Measurements from ENCODE around the gene KCNE1. TPM values are rescaled to one million over a fixed set of nuclear protein-coding genes. Genes with fewer than 3 reads are reported as not detected.

Gene KCNE1
- total RNA-seq, 3 donors from 2014 or later (not counting 1 experiment from before 2014, with no cell fraction given) = 0.52 to 3.3 (median 1.6) TPM

GRCh38 chr21:34550182-34550799 lies 38.3 kb upstream of the KCNE1 start:
- Histone ChIP-seq H3K36me3 (ENCODE audit: control insufficient read depth, insufficient read depth, low read length) (no peaks in the 10 kb centered on the region), H3K4me1 (ENCODE audit: control insufficient read depth, insufficient read depth, low read length) (peaks cover 4% of the 10 kb centered on the region), H3K27me3 (ENCODE audit: control insufficient read depth, insufficient read depth, low read length) (no peaks in the 10 kb centered on the region), H3K4me3 (ENCODE audit: low read length) (no peak overlapping the region), H3K9me3 (ENCODE audit: control insufficient read depth, insufficient read depth, low read length) (no peaks in the 10 kb centered on the region), H3K27ac (ENCODE audit: low read length) (no peak overlapping the region)
- Mint-ChIP-seq H3K27ac (no peak overlapping the region), H3K4me1 (peaks cover 6 to 10% of the 10 kb centered on the region in 2 donors), H3K9me3 (no peaks in the 10 kb centered on the region), H3K36me3 (no peaks in the 10 kb centered on the region), H3K27me3 (ENCODE audit: low read depth in 2 of 2) (peaks cover 0 to 3% of the 10 kb centered on the region in 2 donors), H3K4me3 (no peak overlapping the region)
- TF ChIP-seq, protein P1, sequence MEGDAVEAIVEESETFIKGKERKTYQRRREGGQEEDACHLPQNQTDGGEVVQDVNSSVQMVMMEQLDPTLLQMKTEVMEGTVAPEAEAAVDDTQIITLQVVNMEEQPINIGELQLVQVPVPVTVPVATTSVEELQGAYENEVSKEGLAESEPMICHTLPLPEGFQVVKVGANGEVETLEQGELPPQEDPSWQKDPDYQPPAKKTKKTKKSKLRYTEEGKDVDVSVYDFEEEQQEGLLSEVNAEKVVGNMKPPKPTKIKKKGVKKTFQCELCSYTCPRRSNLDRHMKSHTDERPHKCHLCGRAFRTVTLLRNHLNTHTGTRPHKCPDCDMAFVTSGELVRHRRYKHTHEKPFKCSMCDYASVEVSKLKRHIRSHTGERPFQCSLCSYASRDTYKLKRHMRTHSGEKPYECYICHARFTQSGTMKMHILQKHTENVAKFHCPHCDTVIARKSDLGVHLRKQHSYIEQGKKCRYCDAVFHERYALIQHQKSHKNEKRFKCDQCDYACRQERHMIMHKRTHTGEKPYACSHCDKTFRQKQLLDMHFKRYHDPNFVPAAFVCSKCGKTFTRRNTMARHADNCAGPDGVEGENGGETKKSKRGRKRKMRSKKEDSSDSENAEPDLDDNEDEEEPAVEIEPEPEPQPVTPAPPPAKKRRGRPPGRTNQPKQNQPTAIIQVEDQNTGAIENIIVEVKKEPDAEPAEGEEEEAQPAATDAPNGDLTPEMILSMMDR (IDR thresholded peaks at IDR 0.05) = no peak
- 100% methylated on average over 2 of the region's 2 CpGs for WGBS (ENCODE audit: insufficient coverage)
- DNase-seq (no peak), ATAC-seq (no peak)
- intact Hi-C loops (cut with micrococcal nuclease) = no loop called here

DNA sequence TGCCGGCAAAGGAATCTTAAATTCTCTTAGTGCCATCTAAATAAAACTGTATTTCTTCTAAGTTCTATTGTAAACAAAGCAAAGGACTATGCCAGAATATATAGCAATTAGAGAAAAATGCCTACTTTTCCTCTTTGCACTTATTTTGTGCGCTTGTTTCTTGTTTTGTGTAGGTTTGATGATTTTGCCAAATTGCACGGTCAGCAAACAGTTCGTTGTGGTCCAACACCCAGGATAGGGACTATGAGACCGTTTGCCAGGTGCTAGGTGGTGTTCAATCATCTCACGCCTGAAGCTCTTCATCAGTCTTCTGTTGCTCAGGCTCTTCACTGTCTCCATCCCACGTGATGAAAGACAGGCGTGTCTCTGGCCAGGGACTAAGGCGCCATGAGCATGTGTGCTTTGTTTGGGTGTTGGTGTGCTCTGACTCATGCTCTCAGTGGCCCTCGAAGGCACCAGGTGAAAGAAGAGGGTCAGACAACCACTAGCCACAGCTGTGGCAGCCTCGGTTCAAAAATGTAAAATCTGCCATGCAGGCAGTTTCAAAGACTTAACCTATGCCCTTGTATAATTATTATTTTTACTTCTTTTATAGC lies 36.9 kb upstream of the KCNE1 start:
- Histone ChIP-seq H3K9me3 (ENCODE audit: control insufficient read depth, insufficient read depth, low read length) (no peaks in the 10 kb centered on the region), H3K27me3 (ENCODE audit: control insufficient read depth, insufficient read depth, low read length) (no peaks in the 10 kb centered on the region), H3K36me3 (ENCODE audit: control insufficient read depth, insufficient read depth, low read length) (no peaks in the 10 kb centered on the region), H3K4me1 (ENCODE audit: control insufficient read depth, insufficient read depth, low read length) (peaks cover 13% of the 10 kb centered on the region), H3K27ac (ENCODE audit: low read length) (no peak overlapping the region), H3K4me3 (ENCODE audit: low read length) (no peak overlapping the region)
- intact Hi-C loops (cut with micrococcal nuclease) = no loop called here
- DNase-seq (no peak), ATAC-seq (no peak)
- peaks cover 0 to 3% of the 10 kb centered on the region in 2 donors for H3K27me3 Mint-ChIP-seq (ENCODE audit: low read depth in 2 of 2)
- no peaks in the 10 kb centered on the region for H3K9me3 Mint-ChIP-seq
- peaks cover 19 to 20% of the 10 kb centered on the region in 2 donors for H3K4me1 Mint-ChIP-seq
- TF ChIP-seq, protein P1 (IDR thresholded peaks at IDR 0.05) = no peak
- no peaks in the 10 kb centered on the region for H3K36me3 Mint-ChIP-seq
- no peak overlapping the region for H3K27ac Mint-ChIP-seq
- H3K4me3 Mint-ChIP-seq = no peak overlapping the region
- 85% methylated on average over 9 of the region's 11 CpGs for WGBS (ENCODE audit: insufficient coverage)

DNA sequence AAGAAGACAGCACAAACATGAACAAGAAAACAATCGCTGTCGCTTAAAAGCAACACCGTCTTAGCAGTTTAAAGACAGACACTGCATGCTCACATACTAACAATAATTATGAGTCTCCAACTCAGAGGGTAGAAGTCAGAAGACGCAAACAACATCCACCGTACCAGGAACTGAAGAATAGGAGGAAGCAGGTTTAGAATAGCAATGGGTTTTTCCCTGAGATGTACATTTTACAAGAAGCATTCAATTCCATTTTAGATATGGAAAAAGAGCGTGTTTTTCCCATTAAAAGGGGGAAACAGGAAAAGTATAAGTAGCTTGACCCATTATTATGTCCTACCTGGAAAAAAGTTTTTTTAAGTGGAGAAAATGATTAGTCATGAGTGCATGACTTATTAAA lies 34.5 kb upstream of the KCNE1 start:
- H3K27ac ChIP-seq (ENCODE audit: low read length) = no peak overlapping the region

More for the DNA sequence above, 34.5 kb upstream of the KCNE1 start:
- Histone ChIP-seq H3K36me3 (ENCODE audit: control insufficient read depth, insufficient read depth, low read length) (no peaks in the 10 kb centered on the region), H3K9me3 (ENCODE audit: control insufficient read depth, insufficient read depth, low read length) (no peaks in the 10 kb centered on the region), H3K4me3 (ENCODE audit: low read length) (no peak overlapping the region), H3K27me3 (ENCODE audit: control insufficient read depth, insufficient read depth, low read length) (no peaks in the 10 kb centered on the region), H3K4me1 (ENCODE audit: control insufficient read depth, insufficient read depth, low read length) (peaks cover 17% of the 10 kb centered on the region)
- H3K36me3 Mint-ChIP-seq = no peaks in the 10 kb centered on the region
- TF ChIP-seq, protein P1 (IDR thresholded peaks at IDR 0.05) = no peak
- H3K9me3 Mint-ChIP-seq = no peaks in the 10 kb centered on the region
- H3K27ac Mint-ChIP-seq = no peak overlapping the region
- no peak overlapping the region for H3K4me3 Mint-ChIP-seq
- DNase-seq (no peak), ATAC-seq (no peak)
- no peaks in the 10 kb centered on the region for H3K27me3 Mint-ChIP-seq (ENCODE audit: low read depth in 2 of 2)
- WGBS (ENCODE audit: insufficient coverage) = 84% methylated on average over 5 of the region's 6 CpGs
- H3K4me1 Mint-ChIP-seq = peaks cover 19 to 26% of the 10 kb centered on the region in 2 donors
- intact Hi-C loops (cut with micrococcal nuclease) = no loop called here

Data from natural killer cell (primary cell).